Neural cell (in vitro differentiated cells): ENCODE measurements around the gene MMP15. TPM values are rescaled to one million over a fixed set of nuclear protein-coding genes. Genes with fewer than 3 reads are reported as not detected.

Source experiments
- H2AFZ ChIP-seq: fragments of 200-600, 300-800 bp; sonication (generic), shearing (Covaris generic); 2 replicates; pipeline ENCODE4 v1.6.0; 2014; ENCODE audit warnings: low read depth, mild to moderate bottlenecking, antibody characterized with exemption, low read length, moderate library complexity
- H3F3A ChIP-seq: fragments of 200-600 bp; shearing (Covaris generic); 2 replicates; pipeline ENCODE4 v1.6.1; 2016; ENCODE audit warnings: mild to moderate bottlenecking, moderate library complexity, mixed read lengths, antibody characterized with exemption, low read length; ENCODE audit not compliant: insufficient read depth, poor library complexity, severe bottlenecking
- H3K27ac ChIP-seq: fragments of 200-600, 300-800 bp; sonication (generic), shearing (Covaris generic); 2 replicates; pipeline ENCODE4 v1.5.1; 2014; ENCODE audit warnings: mild to moderate bottlenecking, low read length, moderate library complexity
- H3K27me3 ChIP-seq: fragments of 300-800, 200-600 bp; sonication (generic), shearing (Covaris generic); 2 replicates; pipeline ENCODE4 v1.6.0; 2014; ENCODE audit warnings: mild to moderate bottlenecking, low read depth, low read length, moderate library complexity; ENCODE audit not compliant: insufficient read depth
- H3K36me3 ChIP-seq: fragments of 300-800, 200-600 bp; sonication (generic), shearing (Covaris generic); 2 replicates; pipeline ENCODE4 v1.5.1; 2014; ENCODE audit warnings: mild to moderate bottlenecking, antibody characterized with exemption, low read length, moderate library complexity; ENCODE audit not compliant: insufficient read depth
- H3K4me2 ChIP-seq: fragments of 300-800, 200-600 bp; sonication (generic), shearing (Covaris generic); 2 replicates; pipeline ENCODE4 v1.6.0; 2014; ENCODE audit warnings: mild to moderate bottlenecking, low read length
- H3K4me3 ChIP-seq: fragments of 300-800, 200-600 bp; sonication (generic), shearing (Covaris generic); 2 replicates; pipeline ENCODE4 v1.5.1; 2014; ENCODE audit warnings: mild to moderate bottlenecking, low read length, moderate library complexity
- H3K79me2 ChIP-seq: fragments of 200-600 bp; shearing (Covaris generic); replicated peaks from 2 replicates; pipeline ENCODE4 v1.6.0; 2014; ENCODE audit warnings: mild to moderate bottlenecking, low read length, moderate library complexity; ENCODE audit not compliant: insufficient read depth
- H3K9ac ChIP-seq: fragments of 300-800, 200-600 bp; sonication (generic), shearing (Covaris generic); 2 replicates; pipeline ENCODE4 v1.6.1; 2016; ENCODE audit warnings: mild to moderate bottlenecking, low read length, mixed read lengths
- H3K9me2 ChIP-seq: fragments of 200-600 bp; shearing (Covaris generic); 2 replicates; pipeline ENCODE4 v1.6.1; 2016; ENCODE audit warnings: mild to moderate bottlenecking, low read length, mixed read lengths; ENCODE audit not compliant: insufficient read depth
- H3K9me3 ChIP-seq: fragments of 200-600, 300-800 bp; sonication (generic), shearing (Covaris generic); 2 replicates; pipeline ENCODE4 v1.6.1; 2016; ENCODE audit warnings: mild to moderate bottlenecking, mixed run types, low read length, moderate library complexity, mixed read lengths
- H4K20me1 ChIP-seq: fragments of 200-600 bp; shearing (Covaris generic); 2 replicates; pipeline ENCODE4 v1.6.1; 2016; ENCODE audit warnings: mild to moderate bottlenecking, mixed run types; ENCODE audit not compliant: insufficient read depth
- EP300 ChIP-seq: fragments of 450-650 bp; conservative IDR thresholded peaks from 2 replicates; pipeline ENCODE4 v1.6.1; 2014; ENCODE audit warnings: antibody characterized with exemption, mild to moderate bottlenecking, moderate library complexity; ENCODE audit not compliant: poor library complexity, severe bottlenecking
- EZH2 ChIP-seq: fragments of 200-600, 300-800 bp; shearing (Covaris generic), sonication (generic); IDR thresholded peaks from 2 replicates; pipeline ENCODE4 v1.6.1; 2014; ENCODE audit warnings: antibody characterized with exemption, low read length, borderline replicate concordance, mild to moderate bottlenecking; ENCODE audit not compliant: insufficient read depth, poor library complexity, severe bottlenecking
- MXI1 ChIP-seq: fragments of 450-650 bp; conservative IDR thresholded peaks from 2 replicates; pipeline ENCODE4 v1.6.1; 2014; ENCODE audit warnings: antibody characterized with exemption, mild to moderate bottlenecking; ENCODE audit not compliant: poor library complexity, severe bottlenecking
- POLR2AphosphoS5 ChIP-seq: IDR thresholded peaks from 2 replicates; pipeline ENCODE4 v1.6.1; 2012
- RAD21 ChIP-seq: fragments of 450-650 bp; conservative IDR thresholded peaks from 2 replicates; pipeline ENCODE4 v1.6.1; 2014; ENCODE audit warnings: antibody characterized with exemption, mild to moderate bottlenecking, moderate library complexity
- SMC3 ChIP-seq: fragments of 450-650 bp; conservative IDR thresholded peaks from 2 replicates; pipeline ENCODE4 v1.6.1; 2014; ENCODE audit warnings: antibody characterized with exemption, mild to moderate bottlenecking, moderate library complexity; ENCODE audit not compliant: poor library complexity
- TAF1 ChIP-seq: IDR thresholded peaks from 2 replicates; pipeline ENCODE4 v1.6.1; 2012; ENCODE audit warnings: low read depth
- polyA plus RNA-seq: library from polyadenylated mRNA; depleted of rRNA; stranded (reverse); fragments of >200 nt; gene quantifications from 2 replicates; pipeline ENCODE4 v1.2.3, GENCODE V29; 2014
- TF ChIP-seq, protein P1 (sequence below): fragments of 450-650 bp; IDR thresholded peaks from 2 replicates; pipeline ENCODE4 v1.5.1; 2014; ENCODE audit warnings: antibody characterized with exemption, mild to moderate bottlenecking, moderate library complexity; ENCODE audit not compliant: poor library complexity, severe bottlenecking
- TF ChIP-seq, protein P2 (sequence below): IDR thresholded peaks from 2 replicates; pipeline ENCODE4 v1.6.1; 2012; ENCODE audit warnings: borderline replicate concordance

The MMP15 gene
- polyA plus RNA-seq, 1 donor from 2014 or later = 18.5 TPM

DNA sequence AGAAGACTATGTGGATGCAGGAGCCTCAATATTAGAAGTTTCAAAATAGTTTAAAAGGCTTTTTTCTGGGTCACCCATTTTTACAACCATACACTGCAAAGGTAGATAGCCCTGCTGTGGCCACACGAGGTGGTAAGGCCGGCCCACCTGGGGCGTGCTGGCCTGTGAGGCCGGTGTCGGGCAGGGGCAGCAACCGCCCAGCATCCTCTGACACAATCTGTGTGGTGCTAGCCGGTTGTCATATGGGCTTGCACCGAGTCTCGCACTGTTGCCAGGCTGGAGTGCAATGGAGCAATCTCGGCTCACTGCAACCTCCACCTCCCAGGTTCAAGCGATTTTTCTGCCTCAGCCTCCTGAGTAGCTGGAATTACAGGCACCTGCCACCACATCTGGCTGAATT is 59.6 kb downstream of the MMP15 start:
- Histone ChIP-seq H3K79me2 (no peaks in the 10 kb centered on the region), H2AFZ (no peak overlapping the region), H3F3A (no peaks in the 10 kb centered on the region), H3K27ac (no peak overlapping the region), H3K36me3 (no peaks in the 10 kb centered on the region), H3K9me2 (no peaks in the 10 kb centered on the region), H3K27me3 (no peaks in the 10 kb centered on the region), H3K9me3 (no peaks in the 10 kb centered on the region), H3K4me3 (no peak overlapping the region), H3K4me2 (no peak overlapping the region), H3K9ac (no peak overlapping the region), H4K20me1 (no peaks in the 10 kb centered on the region)
- TF ChIP-seq, protein P1, sequence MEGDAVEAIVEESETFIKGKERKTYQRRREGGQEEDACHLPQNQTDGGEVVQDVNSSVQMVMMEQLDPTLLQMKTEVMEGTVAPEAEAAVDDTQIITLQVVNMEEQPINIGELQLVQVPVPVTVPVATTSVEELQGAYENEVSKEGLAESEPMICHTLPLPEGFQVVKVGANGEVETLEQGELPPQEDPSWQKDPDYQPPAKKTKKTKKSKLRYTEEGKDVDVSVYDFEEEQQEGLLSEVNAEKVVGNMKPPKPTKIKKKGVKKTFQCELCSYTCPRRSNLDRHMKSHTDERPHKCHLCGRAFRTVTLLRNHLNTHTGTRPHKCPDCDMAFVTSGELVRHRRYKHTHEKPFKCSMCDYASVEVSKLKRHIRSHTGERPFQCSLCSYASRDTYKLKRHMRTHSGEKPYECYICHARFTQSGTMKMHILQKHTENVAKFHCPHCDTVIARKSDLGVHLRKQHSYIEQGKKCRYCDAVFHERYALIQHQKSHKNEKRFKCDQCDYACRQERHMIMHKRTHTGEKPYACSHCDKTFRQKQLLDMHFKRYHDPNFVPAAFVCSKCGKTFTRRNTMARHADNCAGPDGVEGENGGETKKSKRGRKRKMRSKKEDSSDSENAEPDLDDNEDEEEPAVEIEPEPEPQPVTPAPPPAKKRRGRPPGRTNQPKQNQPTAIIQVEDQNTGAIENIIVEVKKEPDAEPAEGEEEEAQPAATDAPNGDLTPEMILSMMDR = no peak
- TF ChIP-seq EP300 (no peak), RAD21 (no peak), POLR2AphosphoS5 (no peak), MXI1 (no peak), TAF1 (no peak), SMC3 (no peak), EZH2 (no peak)
- TF ChIP-seq, protein P2, sequence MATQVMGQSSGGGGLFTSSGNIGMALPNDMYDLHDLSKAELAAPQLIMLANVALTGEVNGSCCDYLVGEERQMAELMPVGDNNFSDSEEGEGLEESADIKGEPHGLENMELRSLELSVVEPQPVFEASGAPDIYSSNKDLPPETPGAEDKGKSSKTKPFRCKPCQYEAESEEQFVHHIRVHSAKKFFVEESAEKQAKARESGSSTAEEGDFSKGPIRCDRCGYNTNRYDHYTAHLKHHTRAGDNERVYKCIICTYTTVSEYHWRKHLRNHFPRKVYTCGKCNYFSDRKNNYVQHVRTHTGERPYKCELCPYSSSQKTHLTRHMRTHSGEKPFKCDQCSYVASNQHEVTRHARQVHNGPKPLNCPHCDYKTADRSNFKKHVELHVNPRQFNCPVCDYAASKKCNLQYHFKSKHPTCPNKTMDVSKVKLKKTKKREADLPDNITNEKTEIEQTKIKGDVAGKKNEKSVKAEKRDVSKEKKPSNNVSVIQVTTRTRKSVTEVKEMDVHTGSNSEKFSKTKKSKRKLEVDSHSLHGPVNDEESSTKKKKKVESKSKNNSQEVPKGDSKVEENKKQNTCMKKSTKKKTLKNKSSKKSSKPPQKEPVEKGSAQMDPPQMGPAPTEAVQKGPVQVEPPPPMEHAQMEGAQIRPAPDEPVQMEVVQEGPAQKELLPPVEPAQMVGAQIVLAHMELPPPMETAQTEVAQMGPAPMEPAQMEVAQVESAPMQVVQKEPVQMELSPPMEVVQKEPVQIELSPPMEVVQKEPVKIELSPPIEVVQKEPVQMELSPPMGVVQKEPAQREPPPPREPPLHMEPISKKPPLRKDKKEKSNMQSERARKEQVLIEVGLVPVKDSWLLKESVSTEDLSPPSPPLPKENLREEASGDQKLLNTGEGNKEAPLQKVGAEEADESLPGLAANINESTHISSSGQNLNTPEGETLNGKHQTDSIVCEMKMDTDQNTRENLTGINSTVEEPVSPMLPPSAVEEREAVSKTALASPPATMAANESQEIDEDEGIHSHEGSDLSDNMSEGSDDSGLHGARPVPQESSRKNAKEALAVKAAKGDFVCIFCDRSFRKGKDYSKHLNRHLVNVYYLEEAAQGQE = no peak

DNA sequence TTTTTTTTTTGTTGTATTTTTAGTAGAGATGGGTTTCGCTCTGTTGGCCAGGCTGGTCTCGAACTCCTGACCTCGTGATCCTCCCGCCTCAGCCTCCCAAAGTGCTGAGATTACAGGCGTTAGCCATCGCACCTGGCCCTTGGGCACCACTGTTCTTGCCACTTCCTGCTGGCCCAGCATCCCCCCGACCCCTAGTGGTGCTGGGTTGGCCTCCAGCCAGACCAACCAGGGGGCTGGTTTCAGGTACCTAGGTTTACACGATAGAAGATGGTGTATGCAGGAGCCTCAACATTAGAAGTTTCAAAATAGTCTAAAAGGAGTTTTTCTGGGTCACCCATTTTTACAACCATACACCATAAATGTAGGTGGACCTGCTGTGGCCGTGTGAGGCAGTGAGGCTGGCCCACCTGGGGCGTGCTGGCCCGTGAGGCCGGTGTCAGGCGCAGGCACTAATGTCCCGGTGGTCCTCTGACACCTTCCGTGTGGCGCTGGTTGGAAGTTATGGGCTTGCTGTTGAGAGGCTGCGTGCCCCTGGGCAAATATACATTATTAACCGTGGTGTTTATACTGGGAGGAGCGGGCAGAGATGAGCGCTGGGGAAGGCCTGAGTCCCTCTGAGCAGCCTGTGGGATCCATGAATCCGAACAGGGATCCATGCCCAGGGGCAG is 60.2 kb downstream of the MMP15 start:
- no peak overlapping the region for H3K9ac ChIP-seq
- no peaks in the 10 kb centered on the region for H4K20me1 ChIP-seq
- H3K4me3 ChIP-seq = no peak overlapping the region
- H3K4me2 ChIP-seq = no peak overlapping the region
- H3K9me3 ChIP-seq = no peaks in the 10 kb centered on the region
- no peaks in the 10 kb centered on the region for H3K79me2 ChIP-seq
- H3K27me3 ChIP-seq = no peaks in the 10 kb centered on the region
- H3F3A ChIP-seq = no peaks in the 10 kb centered on the region
- H3K9me2 ChIP-seq = no peaks in the 10 kb centered on the region
- no peak overlapping the region for H3K27ac ChIP-seq
- no peaks in the 10 kb centered on the region for H3K36me3 ChIP-seq
- no peak for TF ChIP-seq EP300
- TF ChIP-seq EZH2 = no peak
- TF ChIP-seq, protein P2 = no peak
- TF ChIP-seq, protein P1 = no peak
- no peak for TF ChIP-seq MXI1
- TF ChIP-seq RAD21 = no peak
- no peak for TF ChIP-seq SMC3
- TF ChIP-seq TAF1 = no peak
- no peak for TF ChIP-seq POLR2AphosphoS5
- H2AFZ ChIP-seq = no peak overlapping the region
